Measurements from ENCODE around the gene DIPK1B. TPM values are rescaled to one million over a fixed set of nuclear protein-coding genes. Genes with fewer than 3 reads are reported as not detected.

The DIPK1B gene
- total and polyA plus RNA-seq, 2 donors (not counting 3 experiments of a cell fraction or from before 2014, with no cell fraction given): 253 to 441 TPM

GRCh38 chr9:136681029-136681428 is 31.3 kb upstream of the DIPK1B start:
- no peak overlapping the region for H3K9ac ChIP-seq (replicated peaks; ENCODE audit: extremely low read depth, insufficient read depth, low read length)
- no peak for DNase-seq (ENCODE audit: low read depth, low spot score)
- TF ChIP-seq, protein P1, sequence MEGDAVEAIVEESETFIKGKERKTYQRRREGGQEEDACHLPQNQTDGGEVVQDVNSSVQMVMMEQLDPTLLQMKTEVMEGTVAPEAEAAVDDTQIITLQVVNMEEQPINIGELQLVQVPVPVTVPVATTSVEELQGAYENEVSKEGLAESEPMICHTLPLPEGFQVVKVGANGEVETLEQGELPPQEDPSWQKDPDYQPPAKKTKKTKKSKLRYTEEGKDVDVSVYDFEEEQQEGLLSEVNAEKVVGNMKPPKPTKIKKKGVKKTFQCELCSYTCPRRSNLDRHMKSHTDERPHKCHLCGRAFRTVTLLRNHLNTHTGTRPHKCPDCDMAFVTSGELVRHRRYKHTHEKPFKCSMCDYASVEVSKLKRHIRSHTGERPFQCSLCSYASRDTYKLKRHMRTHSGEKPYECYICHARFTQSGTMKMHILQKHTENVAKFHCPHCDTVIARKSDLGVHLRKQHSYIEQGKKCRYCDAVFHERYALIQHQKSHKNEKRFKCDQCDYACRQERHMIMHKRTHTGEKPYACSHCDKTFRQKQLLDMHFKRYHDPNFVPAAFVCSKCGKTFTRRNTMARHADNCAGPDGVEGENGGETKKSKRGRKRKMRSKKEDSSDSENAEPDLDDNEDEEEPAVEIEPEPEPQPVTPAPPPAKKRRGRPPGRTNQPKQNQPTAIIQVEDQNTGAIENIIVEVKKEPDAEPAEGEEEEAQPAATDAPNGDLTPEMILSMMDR (IDR thresholded peaks at IDR 0.05; ENCODE audit: extremely low read depth in 1 of 2, insufficient read depth in 1 of 2, low read depth in 1 of 2, low read length in 2 of 2): no peak
- TF ChIP-seq POLR2A (IDR thresholded peaks at IDR 0.05; ENCODE audit: low read depth, low read length) (no peak), GATA2 (IDR thresholded peaks at IDR 0.05; ENCODE audit: insufficient read depth, insufficient read length, low read depth, low read length) (no peak), MAX (IDR thresholded peaks at IDR 0.05; ENCODE audit: insufficient read depth, insufficient read length) (no peak), EZH2 (IDR thresholded peaks at IDR 0.05; ENCODE audit: borderline replicate concordance, low read depth, low read length, severe bottlenecking) (no peak), POLR2AphosphoS5 (IDR thresholded peaks at IDR 0.05; ENCODE audit: insufficient read depth, low read depth, low read length) (no peak)
- H4K20me1 ChIP-seq (replicated peaks; ENCODE audit: control insufficient read depth, extremely low read depth, insufficient read depth, low read length): no peaks in the 10 kb centered on the region
- no peak for FAIRE-seq
- H3K9me1 ChIP-seq (replicated peaks; ENCODE audit: control insufficient read depth, extremely low read depth, insufficient read depth, low read length): no peaks in the 10 kb centered on the region
- H3K27me3 ChIP-seq (ENCODE audit: control insufficient read depth in 2 of 2, insufficient read depth in 2 of 2, low read length in 2 of 2): no peaks in the 10 kb centered on the region
- no peak overlapping the region for H2AFZ ChIP-seq (ENCODE audit: low read depth, low read length)
- no TSS peak for BruUV-seq (replicated peaks)
- peaks cover 0 to 6% of the 10 kb centered on the region in 2 experiments for H3K36me3 ChIP-seq (ENCODE audit: control insufficient read depth in 2 of 2, extremely low read depth in 1 of 2, insufficient read depth in 2 of 2, low read length in 2 of 2)
- dilution Hi-C loops (cut with MboI; ENCODE audit: extremely low pct_ligation_motif_present, low sequenced_read_pairs) (no loop called here), intact Hi-C loops (cut with micrococcal nuclease) (no loop called here)
- H3K79me2 ChIP-seq (ENCODE audit: control insufficient read depth, insufficient read depth, low read length): peaks cover 49% of the 10 kb centered on the region
- ChIA-PET POLR2A (interaction anchor here (1.0 to 1.1 kb wide), 2 partner anchors 47 to 50 kb away, joined by 3 to 5 read pairs; no protein-coding TSS in a partner anchor), CTCF (no interaction called here)
- H3K4me1 ChIP-seq (ENCODE audit: control insufficient read depth, extremely low read depth, insufficient read depth, low read length): peaks cover 11% of the 10 kb centered on the region
- H3K27ac ChIP-seq (ENCODE audit: insufficient read depth, low read depth, low read length): no peak overlapping the region
- no peak overlapping the region for H3K4me3 ChIP-seq (replicated peaks in 1 of 3; ENCODE audit: insufficient read depth in 1 of 3, low read depth in 1 of 3, low read length in 3 of 3)
- H3K9me3 ChIP-seq (replicated peaks; ENCODE audit: control insufficient read depth, insufficient read depth, low read length): no peaks in the 10 kb centered on the region
- no peak overlapping the region for H3K4me2 ChIP-seq (ENCODE audit: insufficient read depth, low read length)
